K562 (cell line): Measurements from ENCODE around the gene RNF168. TPM values are rescaled to one million over a fixed set of nuclear protein-coding genes. Genes with fewer than 3 reads are reported as not detected.

Experiments
- ATAC-seq: fragments of 200-7000 bp; cut with Tn5 transposase; 3 replicates; pipeline ENCODE4 v1.9.1; 2020; ENCODE audit warnings: moderate library complexity
- BruUV-seq: library from RNA; stranded (reverse); fragments of 400-500 nt; replicated peaks from 2 replicates; lab custom pipeline; 2021; lab: Mats Ljungman, UMichigan
- CTCF ChIA-PET: fragments of 300-600 bp; formaldehyde crosslinking; extraction: SDS; loops from one replicate; lab custom pipeline; 2021; ENCODE audit warnings: low intra/inter-chr PET ratio; lab: Yijun Ruan, JAX
- POLR2A ChIA-PET: fragments of 300-600, 350-650 bp; sonication (Branson Sonifier 250); formaldehyde crosslinking; extraction: SDS; loops from one replicate; lab custom pipeline; 2021; ENCODE audit warnings: antibody characterized with exemption, inconsistent platforms; lab: Yijun Ruan, JAX
- DNase-seq, 4 experiments: peaks; one replicate each; pipeline versions ENCODE4 v3.0.0 to v3.0.0-alpha.2; 2011 to 2018; ENCODE audit warnings: low spot score in 3 of 4, mixed read lengths in 3 of 4; ENCODE audit errors: extremely low read depth in 1 of 4
- FAIRE-seq: peaks from 2 replicates; lab custom pipeline; 2011; peaks lifted over from hg19 to GRCh38; lab: Jason Lieb, UNC
- H2AFZ ChIP-seq: 2 replicates; pipeline ENCODE4 v1.6.0; 2011; ENCODE audit warnings: low read depth, low read length, control low read depth, inconsistent platforms
- H3K27ac ChIP-seq: fragments of 200-600 bp; 3 replicates; pipeline ENCODE4 v1.8.0; 2011; ENCODE audit warnings: low read depth, mild to moderate bottlenecking, control low read depth, inconsistent platforms, low read length, moderate library complexity, mixed read lengths; ENCODE audit errors: extremely low read depth
- H3K27me3 ChIP-seq, 2 experiments: fragments of 300-600 bp in 1 of 2; 2 replicates in 1 of 2; 3 replicates in 1 of 2; pipeline versions ENCODE4 v1.6.0 to v1.8.0; 2011; ENCODE audit warnings: inconsistent platforms in 2 of 2, low read length in 2 of 2, mild to moderate bottlenecking in 1 of 2, mixed read lengths in 1 of 2, moderate library complexity in 1 of 2; ENCODE audit not compliant: control insufficient read depth in 2 of 2, insufficient read depth in 2 of 2
- H3K36me3 ChIP-seq: fragments of 300-600 bp; 3 replicates; pipeline ENCODE4 v1.8.0; 2011; ENCODE audit warnings: mild to moderate bottlenecking, low read length, inconsistent platforms; ENCODE audit not compliant: control insufficient read depth, insufficient read depth
- H3K4me1 ChIP-seq, 2 experiments: fragments of 200-600 bp in 1 of 2; replicated peaks in 1 of 2; 2 replicates in 1 of 2; 3 replicates in 1 of 2; pipeline versions ENCODE4 v1.5.1 to v1.8.0; 2011; ENCODE audit warnings: inconsistent platforms in 2 of 2, low read length in 2 of 2, mild to moderate bottlenecking in 1 of 2, mixed read lengths in 1 of 2, moderate library complexity in 1 of 2; ENCODE audit not compliant: control insufficient read depth in 2 of 2, insufficient read depth in 2 of 2
- H3K4me2 ChIP-seq: 2 replicates; pipeline ENCODE4 v1.6.1; 2011; ENCODE audit warnings: low read length, control low read depth, inconsistent platforms, mixed read lengths; ENCODE audit not compliant: insufficient read depth
- H3K4me3 ChIP-seq: fragments of 200-600 bp; sonication (generic), shearing (Covaris generic); 2 replicates; pipeline ENCODE4 v1.5.1; 2016; ENCODE audit warnings: control low read depth, inconsistent platforms
- H3K79me2 ChIP-seq: fragments of 200-600 bp; 3 replicates; pipeline ENCODE4 v1.8.0; 2011; ENCODE audit warnings: low read length, inconsistent platforms; ENCODE audit not compliant: control insufficient read depth, insufficient read depth
- H3K9ac ChIP-seq, 2 experiments: 2 replicates each; pipeline versions ENCODE4 v1.6.0 to v1.6.1; 2011; ENCODE audit warnings: low read depth in 2 of 2, low read length in 2 of 2, control low read depth in 1 of 2, inconsistent platforms in 1 of 2, mild to moderate bottlenecking in 1 of 2, mixed read lengths in 1 of 2; ENCODE audit not compliant: insufficient read depth in 1 of 2
- H3K9me1 ChIP-seq: one replicate; pipeline ENCODE4 v1.6.0; 2011; ENCODE audit warnings: inconsistent platforms, mild to moderate bottlenecking, low read length, moderate library complexity; ENCODE audit not compliant: control insufficient read depth, insufficient read depth
- H3K9me3 ChIP-seq: replicated peaks from 2 replicates; pipeline ENCODE4 v1.5.1; 2011; ENCODE audit warnings: low read depth, low read length, inconsistent platforms; ENCODE audit not compliant: control insufficient read depth, insufficient read depth
- H4K20me1 ChIP-seq: replicated peaks from 2 replicates; pipeline ENCODE4 v1.6.1; 2011; ENCODE audit warnings: low read length, inconsistent platforms, mixed read lengths; ENCODE audit not compliant: control insufficient read depth, insufficient read depth
- BCL6 ChIP-seq: fragments of 250-450 bp; sonication (Bioruptor Pico); IDR thresholded peaks from 2 replicates; pipeline ENCODE4 v1.4.0; 2020
- BMI1 ChIP-seq: fragments of 150-350 bp; IDR thresholded peaks from 2 replicates; pipeline ENCODE4 v1.6.1; 2014; ENCODE audit warnings: low read length
- FOXJ2 ChIP-seq: fragments of 200-800 bp; sonication (Bioruptor generic); IDR thresholded peaks from 2 replicates; pipeline ENCODE4 v1.6.1; 2016; ENCODE audit warnings: missing genetic modification characterization, missing compliant biosample characterization
- HIVEP1 ChIP-seq: fragments of 250-450 bp; sonication (Bioruptor Pico); IDR thresholded peaks from 2 replicates; pipeline ENCODE4 v1.4.0; 2020; ENCODE audit warnings: mild to moderate bottlenecking
- IRF2 ChIP-seq: sonication (generic); formaldehyde crosslinking; IDR thresholded peaks from 2 replicates; pipeline ENCODE4 v1.8.1; 2022; ENCODE audit warnings: mild to moderate bottlenecking, missing genetic modification reagents
- KAT7 ChIP-seq: sonication (generic); formaldehyde crosslinking; IDR thresholded peaks from 2 replicates; pipeline ENCODE4 v1.8.0; 2022; ENCODE audit warnings: missing genetic modification reagents, mild to moderate bottlenecking, borderline replicate concordance
- MBD2 ChIP-seq: sonication (generic); IDR thresholded peaks from 2 replicates; pipeline ENCODE4 v1.6.1; 2016; ENCODE audit warnings: low read depth, borderline replicate concordance
- MEF2A ChIP-seq: IDR thresholded peaks from 2 replicates; pipeline ENCODE4 v1.6.1; 2011; ENCODE audit warnings: low read depth, mild to moderate bottlenecking, low read length, moderate library complexity; ENCODE audit not compliant: control insufficient read depth
- NFIX ChIP-seq: fragments of 250-450 bp; sonication (Bioruptor Pico); IDR thresholded peaks from 2 replicates; pipeline ENCODE4 v1.4.0; 2020; ENCODE audit warnings: low read depth, mild to moderate bottlenecking, moderate library complexity
- NR2C1 ChIP-seq, 2 experiments: fragments of 450-650 bp; IDR thresholded peaks; 2 replicates each; pipeline ENCODE4 v1.6.1; 2017; ENCODE audit warnings: mild to moderate bottlenecking in 2 of 2, antibody characterized with exemption in 1 of 2, inconsistent platforms in 1 of 2, missing compliant biosample characterization in 1 of 2, missing genetic modification characterization in 1 of 2
- NR4A1 ChIP-seq, 2 experiments: fragments of 250-450 bp in 1 of 2; fragments of 450-650 bp in 1 of 2; sonication (Bioruptor Pico) in 1 of 2; IDR thresholded peaks; 2 replicates each; pipeline versions ENCODE4 v1.4.0 to v1.6.1; 2016 to 2020; ENCODE audit warnings: mild to moderate bottlenecking in 2 of 2, missing compliant biosample characterization in 1 of 2, missing genetic modification characterization in 1 of 2, moderate library complexity in 1 of 2
- POLR2A ChIP-seq: fragments of 450-650 bp; conservative IDR thresholded peaks from 2 replicates; pipeline ENCODE4 v1.6.1; 2016
- PURB ChIP-seq: sonication (generic); formaldehyde crosslinking; IDR thresholded peaks from 2 replicates; pipeline ENCODE4 v1.9.0; 2021; ENCODE audit warnings: low read depth, mild to moderate bottlenecking, missing genetic modification reagents
- RFX5 ChIP-seq: IDR thresholded peaks from 2 replicates; pipeline ENCODE4 v1.6.1; 2011; ENCODE audit warnings: low read depth, mild to moderate bottlenecking, improper control_type of control experiment, low read length
- SRF ChIP-seq, 2 experiments: fragments of 250-450, 450-650 bp in 1 of 2; sonication (Bioruptor Pico) in 1 of 2; sonication (generic) in 1 of 2; formaldehyde crosslinking; IDR thresholded peaks; 2 replicates each; pipeline versions ENCODE4 v1.5.0 to v1.5.1; 2020 to 2022; ENCODE audit warnings: mild to moderate bottlenecking in 1 of 2, missing genetic modification reagents in 1 of 2
- TARDBP ChIP-seq: fragments of 450-650 bp; IDR thresholded peaks from 2 replicates; pipeline ENCODE4 v1.6.1; 2016
- TEAD2 ChIP-seq: fragments of 450-650 bp; IDR thresholded peaks from 2 replicates; pipeline ENCODE4 v1.6.1; 2016; ENCODE audit warnings: missing genetic modification characterization, control low read depth, missing compliant biosample characterization
- TEAD4 ChIP-seq, 2 experiments: sonication (generic) in 1 of 2; formaldehyde crosslinking in 1 of 2; IDR thresholded peaks; 2 replicates each; pipeline versions ENCODE4 v1.6.1 to v1.8.0; 2012 to 2022; ENCODE audit warnings: borderline replicate concordance in 1 of 2, inconsistent platforms in 1 of 2, low read length in 1 of 2, mild to moderate bottlenecking in 1 of 2, missing genetic modification reagents in 1 of 2
- TRIM24 ChIP-seq, 2 experiments: fragments of 450-650 bp; IDR thresholded peaks; 2 replicates each; pipeline ENCODE4 v1.6.1; 2016
- ZC3H11A ChIP-seq: IDR thresholded peaks from 2 replicates; pipeline ENCODE4 v1.6.1; 2012; ENCODE audit warnings: low read depth, low read length, improper control_type of control experiment
- ZNF12 ChIP-seq: sonication (generic); formaldehyde crosslinking; IDR thresholded peaks from 2 replicates; pipeline ENCODE4 v1.4.0; 2020; ENCODE audit warnings: mild to moderate bottlenecking, missing genetic modification reagents
- WGBS: fragments of 100-300 bp; shearing (Covaris generic); methylation state at CpG from one replicate; pipeline ENCODE4 v1.1.6; 2016; ENCODE audit warnings: low coverage, mixed read lengths; ENCODE audit not compliant: insufficient coverage; ENCODE audit errors: missing lambda C conversion rate; 5-methylcytosine and 5-hydroxymethylcytosine counted together
- in situ Hi-C: fragments of 300-500 bp; cut with MboI; formaldehyde crosslinking; loops from 4 replicates; pipeline ENCODE4 v1.15.0; 2018; ENCODE audit warnings: inconsistent platforms, mixed read lengths
- intact Hi-C: fragments of 100-400 bp; cut with micrococcal nuclease; formaldehyde crosslinking; loops from 2 replicates; pipeline ENCODE4 v1.14.2; 2022
- polyA plus RNA-seq, 8 experiments: library from polyadenylated mRNA; depleted of rRNA in 4 of 8; stranded (reverse) in 5 of 8; unstranded in 3 of 8; fragments of >200 nt; fragmentation: Nextera tagmentation in 2 of 8; fragmentation: Illumina TruSeq in 1 of 8; extraction: Ambion mirVana in 2 of 8; extraction: Trizol in 1 of 8; gene quantifications; 2 replicates each; pipeline versions ENCODE4 v1.2.1 to v1.2.3, GENCODE V29; 2011 to 2014; ENCODE audit warnings: inconsistent platforms in 1 of 8, missing spikeins in 1 of 8
- total RNA-seq, 7 experiments: library from RNA; depleted of rRNA in 6 of 7; stranded (reverse); fragments of >200 nt in 6 of 7; fragmentation: Illumina TruSeq in 2 of 7; extraction: Trizol in 2 of 7; gene quantifications; 2 replicates each; pipeline versions ENCODE4 v1.2.1 to v1.2.3, GENCODE V29; 2011 to 2021; ENCODE audit warnings: low replicate concordance in 1 of 7

The RNF168 gene
- total and polyA plus RNA-seq, 9 of the 15 experiments (the other 6 are each of a cell fraction or from before 2014, with no cell fraction given), result 6.0 to 32.1 (median 16.6) TPM

DNA sequence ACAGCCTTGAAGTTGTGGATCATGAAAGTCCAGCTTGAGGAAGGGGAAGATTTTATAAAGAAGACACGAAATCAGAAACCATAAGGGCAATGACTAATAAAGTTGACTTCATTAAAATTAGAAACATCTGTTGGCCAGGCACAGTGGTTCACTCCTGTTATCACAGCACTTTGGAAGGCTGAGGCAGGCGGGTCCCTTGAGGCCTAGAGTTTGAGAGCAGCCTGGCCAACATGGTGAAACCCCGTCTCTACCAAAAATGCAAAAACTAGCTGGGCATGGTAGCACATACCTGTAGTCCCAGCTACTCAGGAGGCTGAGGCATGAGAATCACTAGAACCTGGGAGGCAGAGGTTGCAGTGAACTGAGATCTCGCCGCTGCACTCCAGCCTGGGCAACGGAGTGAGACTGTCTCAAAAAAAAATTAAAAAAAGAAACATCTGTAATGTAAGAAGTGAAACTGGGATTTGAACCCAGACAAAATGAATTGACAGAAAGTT is 63.5 kb downstream of the RNF168 start (continued):
- no peak for TF ChIP-seq NR4A1 (CRISPR knock-in tag; IDR thresholded peaks at IDR 0.05)
- TF ChIP-seq NR4A1 (tag; IDR thresholded peaks at IDR 0.05), result no peak

GRCh38 chr3:196432137-196432879 is 71.3 kb downstream of the RNF168 start, which contains the start of gene UBXN7:
Gene UBXN7 (minus strand): TSS chr3:196432427. CDS start chr3:196432399, 28 bp downstream.
- DNase-seq, result peak; percentile 96 to 100 (median 100)
- H2AFZ ChIP-seq, result peak within 1 kb of the TSS; percentile 88
- peak; percentile 86 for FAIRE-seq
- in situ Hi-C loops, result no loop called here
- H3K36me3 ChIP-seq, result peaks cover 10% of the 10 kb centered on the region; the same call in 2 of the 3 replicates
- ChIA-PET CTCF (interaction anchor here (0.8 kb wide), 1 partner anchor 36 kb away, joined by 3 read pairs; no protein-coding TSS in a partner anchor), POLR2A (interaction anchor here (0.5 to 1.8 kb wide), 8 partner anchors 9 to 147 kb away, joined by 3 to 6 read pairs (median 4); no protein-coding TSS in a partner anchor)
- BruUV-seq, result no TSS peak
- under 1% methylated on average over 46 of the region's 67 CpGs for WGBS
- H3K4me1 ChIP-seq, result peaks cover 10 to 22% of the 10 kb centered on the region in 2 experiments; a peak in 4 of 5 replicates
- H3K9me3 ChIP-seq, result no peaks in the 10 kb centered on the region; the same call in 1 of the 2 replicates
- H4K20me1 ChIP-seq, result 0 out of 2 replicates have a peak, but pooled peaks cover 8% of the 10 kb centered on the region
- H3K9ac ChIP-seq, result peak within 1 kb of the TSS; percentile 84 to 100
- no peaks in the 10 kb centered on the region for H3K27me3 ChIP-seq
- H3K27ac ChIP-seq, result peak within 1 kb of the TSS; percentile 84
- peak; percentile 91 for ATAC-seq
- intact Hi-C loops, result loop anchor here (5.0 kb wide), 2 partner anchors 95 to 160 kb away; partner anchors contain the start of gene TM4SF19
- peak within 1 kb of the TSS; percentile 90 for H3K4me3 ChIP-seq
- no peaks in the 10 kb centered on the region for H3K9me1 ChIP-seq
- peak within 1 kb of the TSS; percentile 80 for H3K4me2 ChIP-seq
- H3K79me2 ChIP-seq, result peaks cover 49% of the 10 kb centered on the region
- TF ChIP-seq BCL6 (no peak), BMI1 (no peak), NFIX (CRISPR knock-in tag) (no peak), PURB (no peak), TEAD4 (IDR thresholded peaks at IDR 0.05; ENCODE audit: low read length) (peak; percentile 14; the same call in 1 of the 2 replicates), TEAD4 (CRISPR knock-in tag; IDR thresholded peaks at IDR 0.05; ENCODE audit: borderline replicate concordance) (no peak), HIVEP1 (no peak), KAT7 (CRISPR knock-in tag) (peak; percentile 90; the same call in 1 of the 2 replicates), SRF (CRISPR knock-in tag; IDR thresholded peaks at IDR 0.05) (no peak), TRIM24 (IDR thresholded peaks at IDR 0.05) (0 out of 4 replicates have a peak, but pooled peaks of 1 of the 2 experiments have one; percentile 17), MEF2A (no peak), FOXJ2 (no peak), RFX5 (no peak), ZC3H11A (no peak), NR2C1 (IDR thresholded peaks at IDR 0.05) (no peak), NR2C1 (tag; IDR thresholded peaks at IDR 0.05) (no peak), ZNF12 (CRISPR knock-in tag) (no peak), IRF2 (CRISPR knock-in tag) (no peak), MBD2 (no peak), POLR2A (peak; percentile 79), TEAD2 (tag) (no peak), TARDBP (no peak)
